HepG2 (cell line): ENCODE measurements around the gene ZIK1. TPM values are rescaled to one million over a fixed set of nuclear protein-coding genes. Genes with fewer than 3 reads are reported as not detected.

Source experiments
- CBX5 ChIP-seq: sonication (generic); formaldehyde crosslinking; IDR thresholded peaks from 2 replicates; pipeline ENCODE4 v1.4.0; 2020; ENCODE audit warnings: missing genetic modification reagents, borderline replicate concordance
- EED ChIP-seq: sonication (generic); formaldehyde crosslinking; IDR thresholded peaks from 2 replicates; pipeline ENCODE4 v1.5.0; 2020; ENCODE audit warnings: mild to moderate bottlenecking, missing genetic modification reagents
- IRF9 ChIP-seq: sonication (generic); formaldehyde crosslinking; IDR thresholded peaks from 2 replicates; pipeline ENCODE4 v1.8.0; 2022; ENCODE audit warnings: missing genetic modification reagents, mild to moderate bottlenecking, borderline replicate concordance
- MIER3 ChIP-seq: IDR thresholded peaks from 2 replicates; pipeline ENCODE4 v1.6.1; 2016; ENCODE audit warnings: missing compliant biosample characterization, borderline replicate concordance
- PHF5A ChIP-seq: IDR thresholded peaks from one replicate; pipeline ENCODE4 v1.6.1; 2018; ENCODE audit warnings: low read depth, missing genetic modification reagents; ENCODE audit not compliant: unreplicated experiment
- POLR2AphosphoS5 ChIP-seq: IDR thresholded peaks from 2 replicates; pipeline ENCODE4 v1.6.1; 2012; ENCODE audit warnings: low read depth, low read length
- STAG1 ChIP-seq: sonication (generic); formaldehyde crosslinking; IDR thresholded peaks from 2 replicates; pipeline ENCODE4 v1.4.0; 2020; ENCODE audit warnings: missing genetic modification reagents
- THAP9 ChIP-seq: sonication (generic); formaldehyde crosslinking; IDR thresholded peaks from 2 replicates; pipeline ENCODE4; 2020; ENCODE audit warnings: missing genetic modification reagents, mild to moderate bottlenecking, borderline replicate concordance
- THRA ChIP-seq: sonication (generic); formaldehyde crosslinking; IDR thresholded peaks from 2 replicates; pipeline ENCODE4 v1.4.0; 2020; ENCODE audit warnings: missing genetic modification reagents, borderline replicate concordance
- TP53 ChIP-seq: sonication (generic); formaldehyde crosslinking; conservative IDR thresholded peaks from 2 replicates; pipeline ENCODE4 v1.4.0; 2020; ENCODE audit warnings: missing genetic modification reagents
- UBTF ChIP-seq: sonication (generic); formaldehyde crosslinking; IDR thresholded peaks from 2 replicates; pipeline ENCODE4 v1.4.0; 2020; ENCODE audit warnings: mild to moderate bottlenecking, missing genetic modification reagents
- ZNF275 ChIP-seq: sonication (generic); formaldehyde crosslinking; IDR thresholded peaks from 2 replicates; pipeline ENCODE4 v1.8.0; 2022; ENCODE audit warnings: missing genetic modification reagents, mild to moderate bottlenecking, inconsistent platforms, borderline replicate concordance
- ZNF326 ChIP-seq: sonication (generic); formaldehyde crosslinking; IDR thresholded peaks from 2 replicates; pipeline ENCODE4 v1.4.0; 2020; ENCODE audit warnings: missing genetic modification reagents, borderline replicate concordance
- ZNF564 ChIP-seq: sonication (generic); formaldehyde crosslinking; IDR thresholded peaks from 2 replicates; pipeline ENCODE4 v1.8.1; 2023; ENCODE audit warnings: mild to moderate bottlenecking, missing genetic modification reagents
- ZNF570 ChIP-seq: sonication (generic); formaldehyde crosslinking; IDR thresholded peaks from 2 replicates; pipeline ENCODE4 v1.4.0; 2020; ENCODE audit warnings: mild to moderate bottlenecking, missing genetic modification reagents, borderline replicate concordance
- ZNF607 ChIP-seq: sonication (generic); formaldehyde crosslinking; IDR thresholded peaks from 2 replicates; pipeline ENCODE4 v1.5.1; 2020; ENCODE audit warnings: missing genetic modification reagents, mild to moderate bottlenecking, borderline replicate concordance
- ZNF674 ChIP-seq: sonication (generic); formaldehyde crosslinking; IDR thresholded peaks from 2 replicates; pipeline ENCODE4 v1.5.0; 2020; ENCODE audit warnings: low read depth, mild to moderate bottlenecking, missing genetic modification reagents
- ZXDC ChIP-seq: sonication (generic); formaldehyde crosslinking; IDR thresholded peaks from 2 replicates; pipeline ENCODE4 v1.5.0; 2020; ENCODE audit warnings: mild to moderate bottlenecking, missing genetic modification reagents
- polyA plus RNA-seq, 8 experiments: library from polyadenylated mRNA; depleted of rRNA in 3 of 8; stranded (reverse) in 7 of 8; unstranded in 1 of 8; fragments of >200 nt; fragmentation: Illumina TruSeq in 4 of 8; extraction: Trizol in 4 of 8; gene quantifications; 2 replicates each; pipeline versions ENCODE4 v1.2.1 to v1.2.3, GENCODE V29; 2011 to 2016; ENCODE audit warnings: low read depth in 4 of 8, missing spikeins in 1 of 8, mixed read lengths in 1 of 8; ENCODE audit not compliant: insufficient read depth in 1 of 8
- total RNA-seq, 5 experiments: library from RNA; depleted of rRNA; stranded (reverse); fragments of >200 nt; fragmentation: Illumina TruSeq; extraction: Trizol; gene quantifications; 2 replicates each; pipeline ENCODE4 v1.2.3, GENCODE V29; 2016; ENCODE audit warnings: low read depth in 1 of 5

Gene ZIK1
- total and polyA plus RNA-seq, 2 of the 13 experiments (the other 11 are each of a cell fraction or from before 2014, with no cell fraction given): 2.1 to 7.2 TPM

- no peak for TF ChIP-seq ZNF674 (CRISPR knock-in tag)
- no peak for TF ChIP-seq ZNF326 (CRISPR knock-in tag)
- no peak for TF ChIP-seq ZNF564 (CRISPR knock-in tag)
- no peak for TF ChIP-seq ZNF275 (CRISPR knock-in tag)
- no peak for TF ChIP-seq ZNF607 (CRISPR knock-in tag)
- TF ChIP-seq UBTF (CRISPR knock-in tag): no peak
- TF ChIP-seq IRF9: no peak
- no peak for TF ChIP-seq THRA (CRISPR knock-in tag)
- peak; percentile 32 for TF ChIP-seq PHF5A (CRISPR knock-in tag)
- no peak for TF ChIP-seq EED (CRISPR knock-in tag)
- TF ChIP-seq ZXDC (CRISPR knock-in tag): 0 out of 2 replicates have a peak, but pooled peaks have one; percentile 9
- TF ChIP-seq CBX5 (CRISPR knock-in tag): peak; percentile 2; the same call in 1 of the 2 replicates
- no peak for TF ChIP-seq STAG1 (CRISPR knock-in tag)
- no peak for TF ChIP-seq MIER3 (CRISPR knock-in tag)
- TF ChIP-seq TP53 (CRISPR knock-in tag): no peak
- TF ChIP-seq THAP9: no peak
- TF ChIP-seq ZNF570: no peak
- no peak for TF ChIP-seq POLR2AphosphoS5
These were observed 23.9 kb upstream of the ZIK1 start (continued) for GRCh38 chr19:57560049-57560491.
